HEK293 (cell line): Measurements from ENCODE around the gene MISP3.

Source experiments
- CTCF ChIA-PET: fragments of 350-600 bp; formaldehyde crosslinking; extraction: SDS; loops from one replicate; lab custom pipeline; 2021; ENCODE audit warnings: antibody characterized with exemption; lab: Yijun Ruan, JAX
- POLR2A ChIA-PET: fragments of 300-600 bp; formaldehyde crosslinking; extraction: SDS; loops from one replicate; lab custom pipeline; 2020; ENCODE audit warnings: antibody characterized with exemption, inconsistent platforms; lab: Yijun Ruan, JAX
- H3K27ac ChIP-seq: fragments of 200-500 bp; sonication (Bioruptor generic); 2 replicates; pipeline ENCODE4 v1.5.1; 2014; ENCODE audit warnings: low read depth, low read length, control low read depth, inconsistent platforms; ENCODE audit errors: extremely low read depth
- H3K36me3 ChIP-seq, 2 experiments: fragments of 200-500 bp in 1 of 2; sonication (Bioruptor generic) in 1 of 2; 1 replicate in 1 of 2; 2 replicates in 1 of 2; pipeline ENCODE4 v1.5.1; 2014 to 2017; ENCODE audit warnings: inconsistent platforms in 2 of 2, low read length in 2 of 2; ENCODE audit not compliant: control insufficient read depth in 2 of 2, insufficient read depth in 1 of 2
- H3K4me1 ChIP-seq: fragments of 200-500 bp; sonication (Bioruptor generic); 2 replicates; pipeline ENCODE4 v1.5.1; 2014; ENCODE audit warnings: mild to moderate bottlenecking, low read length, inconsistent platforms; ENCODE audit not compliant: control insufficient read depth, insufficient read depth
- H3K4me3 ChIP-seq: 2 replicates; pipeline ENCODE4 v1.5.1; 2011; ENCODE audit warnings: low read depth, mild to moderate bottlenecking, control low read depth, low read length, moderate library complexity
- H3K9me3 ChIP-seq: fragments of 200-500 bp; sonication (Bioruptor generic); 2 replicates; pipeline ENCODE4 v1.5.1; 2014; ENCODE audit warnings: low read depth, low read length, inconsistent platforms; ENCODE audit not compliant: control insufficient read depth, insufficient read depth
- MZF1 ChIP-seq: fragments of 450-650 bp; formaldehyde crosslinking; IDR thresholded peaks from 2 replicates; pipeline ENCODE4 v1.5.1; 2017; ENCODE audit warnings: missing biosample characterization, missing genetic modification characterization, borderline replicate concordance
- PRDM2 ChIP-seq: fragments of 450-650 bp; formaldehyde crosslinking; IDR thresholded peaks from 2 replicates; pipeline ENCODE4 v1.5.1; 2016; ENCODE audit warnings: missing biosample characterization, missing genetic modification characterization, borderline replicate concordance
- SCRT2 ChIP-seq: fragments of 450-650 bp; formaldehyde crosslinking; IDR thresholded peaks from 2 replicates; pipeline ENCODE4 v1.5.1; 2016; ENCODE audit warnings: missing biosample characterization, missing genetic modification characterization
- ZBTB21 ChIP-seq: fragments of 450-650 bp; formaldehyde crosslinking; IDR thresholded peaks from 2 replicates; pipeline ENCODE4 v1.5.1; 2017; ENCODE audit warnings: missing biosample characterization, missing genetic modification characterization
- ZBTB44 ChIP-seq: fragments of 450-650 bp; IDR thresholded peaks from 2 replicates; pipeline ENCODE4 v1.5.1; 2018; ENCODE audit warnings: missing biosample characterization, mild to moderate bottlenecking, missing genetic modification characterization
- ZBTB7A ChIP-seq: fragments of 450-650 bp; formaldehyde crosslinking; IDR thresholded peaks from 2 replicates; pipeline ENCODE4 v1.5.1; 2016; ENCODE audit warnings: low read depth, missing biosample characterization, missing genetic modification characterization
- ZIC2 ChIP-seq: fragments of 450-650 bp; formaldehyde crosslinking; IDR thresholded peaks from 2 replicates; pipeline ENCODE4 v1.5.1; 2016; ENCODE audit warnings: missing biosample characterization, missing genetic modification characterization
- ZNF10 ChIP-seq: fragments of 450-650 bp; formaldehyde crosslinking; IDR thresholded peaks from 2 replicates; pipeline ENCODE4 v1.5.1; 2017; ENCODE audit warnings: missing biosample characterization, missing genetic modification characterization
- ZNF26 ChIP-seq: fragments of 450-650 bp; formaldehyde crosslinking; IDR thresholded peaks from 2 replicates; pipeline ENCODE4 v1.5.1; 2016; ENCODE audit warnings: missing biosample characterization, missing genetic modification characterization
- ZNF311 ChIP-seq: fragments of 450-650 bp; formaldehyde crosslinking; IDR thresholded peaks from 2 replicates; pipeline ENCODE4 v1.5.1; 2017; ENCODE audit warnings: missing biosample characterization, missing genetic modification characterization, borderline replicate concordance
- ZNF416 ChIP-seq: fragments of 450-650 bp; formaldehyde crosslinking; IDR thresholded peaks from 2 replicates; pipeline ENCODE4 v1.5.1; 2016; ENCODE audit warnings: missing biosample characterization, missing genetic modification characterization
- ZNF529 ChIP-seq: fragments of 450-650 bp; formaldehyde crosslinking; IDR thresholded peaks from 2 replicates; pipeline ENCODE4 v1.5.1; 2017; ENCODE audit warnings: missing genetic modification characterization, missing biosample characterization; ENCODE audit not compliant: insufficient replicate concordance
- ZNF596 ChIP-seq: fragments of 450-650 bp; IDR thresholded peaks from 2 replicates; pipeline ENCODE4 v1.5.0; 2018; ENCODE audit warnings: missing biosample characterization, mild to moderate bottlenecking, missing genetic modification characterization, moderate library complexity
- ZNF837 ChIP-seq: fragments of 450-650 bp; formaldehyde crosslinking; IDR thresholded peaks from 2 replicates; pipeline ENCODE4 v1.5.1; 2016; ENCODE audit warnings: missing biosample characterization, missing genetic modification characterization

Gene MISP3

GRCh38 chr19:14059093-14059480 is 13.5 kb upstream of the MISP3 start (continued):
- no peak for TF ChIP-seq ZBTB44
- no peak for TF ChIP-seq ZNF416
- TF ChIP-seq ZNF596 (tag by site-specific recombination): no peak
- peak; percentile 53; the same call in 1 of the 2 replicates for TF ChIP-seq ZBTB7A (tag by site-specific recombination)
- no peak for TF ChIP-seq ZNF311 (tag by site-specific recombination)
- TF ChIP-seq ZNF10 (tag by site-specific recombination): no peak

- Histone ChIP-seq H3K4me3 (no peak overlapping the region), H3K27ac (no peak overlapping the region), H3K36me3 (no peaks in the 10 kb centered on the region), H3K9me3 (no peaks in the 10 kb centered on the region), H3K4me1 (peaks cover 4% of the 10 kb centered on the region)
- ChIA-PET POLR2A (interaction anchor here (1.0 to 2.3 kb wide), 2 partner anchors 12 to 28 kb away, joined by 3 to 6 read pairs; partner anchors contain the start of genes IL27RA and MISP3), CTCF (interaction anchor here (0.5 to 6.9 kb wide), 21 partner anchors 8 to 865 kb away, joined by 3 to 80 read pairs (median 4); partner anchors contain the start of genes C19orf67, IL27RA, MISP3 and RLN3)
- TF ChIP-seq ZBTB21: no peak
- no peak for TF ChIP-seq ZNF529 (tag by site-specific recombination)
- TF ChIP-seq ZNF26: no peak
- no peak for TF ChIP-seq MZF1 (tag by site-specific recombination)
- TF ChIP-seq ZNF837: no peak
- TF ChIP-seq ZIC2 (tag by site-specific recombination): no peak
- TF ChIP-seq SCRT2 (tag by site-specific recombination): no peak
- no peak for TF ChIP-seq PRDM2 (tag by site-specific recombination)
Measured at GRCh38 chr19:14059652-14060155, 12.9 kb upstream of the MISP3 start.
